Skeletal muscle satellite cell (primary cell): ENCODE data around the gene NPTXR.

Experiments
- H3K27me3 ChIP-seq: 2 replicates; pipeline ENCODE4 v1.7.0; 2013; ENCODE audit warnings: low read length; ENCODE audit not compliant: control insufficient read depth, insufficient read depth
- H3K36me3 ChIP-seq: 2 replicates; pipeline ENCODE4 v1.7.0; 2013; ENCODE audit warnings: mild to moderate bottlenecking, control low read depth, low read length; ENCODE audit not compliant: insufficient read depth
- H3K4me1 ChIP-seq: 2 replicates; pipeline ENCODE4 v1.7.0; 2013; ENCODE audit warnings: low read length; ENCODE audit not compliant: control insufficient read depth, insufficient read depth
- H3K4me2 ChIP-seq: 2 replicates; pipeline ENCODE4 v1.7.0; 2013; ENCODE audit warnings: mild to moderate bottlenecking, low read length
- H3K4me3 ChIP-seq: 2 replicates; pipeline ENCODE4 v1.7.0; 2013; ENCODE audit warnings: low read length
- H3K9ac ChIP-seq: 2 replicates; pipeline ENCODE4 v1.7.0; 2013; ENCODE audit warnings: mild to moderate bottlenecking, low read depth, low read length, moderate library complexity
- H3K9me3 ChIP-seq: replicated peaks from 2 replicates; pipeline ENCODE4 v1.7.0; 2013; ENCODE audit warnings: mild to moderate bottlenecking, control low read depth, low read length

The NPTXR gene

DNA sequence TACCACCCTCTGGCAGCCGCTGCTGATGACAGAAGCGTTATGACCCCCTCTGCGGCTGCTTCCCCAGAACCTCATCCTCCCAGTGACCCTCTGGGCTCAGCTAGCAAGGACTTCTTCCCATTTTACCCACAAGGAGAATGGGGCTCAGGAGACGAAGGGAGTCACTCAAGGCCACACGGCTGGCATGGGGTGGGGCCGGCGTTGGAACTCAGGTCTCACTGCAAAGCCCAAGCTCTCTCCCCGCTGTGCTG, 71.3 kb downstream of the NPTXR start:
- H3K36me3 ChIP-seq, result no peaks in the 10 kb centered on the region
- H3K4me3 ChIP-seq, result no peak overlapping the region
- H3K4me1 ChIP-seq, result no peaks in the 10 kb centered on the region
- no peaks in the 10 kb centered on the region for H3K9me3 ChIP-seq
- no peak overlapping the region for H3K4me2 ChIP-seq
- no peak overlapping the region for H3K9ac ChIP-seq
- peaks cover 11% of the 10 kb centered on the region for H3K27me3 ChIP-seq

DNA sequence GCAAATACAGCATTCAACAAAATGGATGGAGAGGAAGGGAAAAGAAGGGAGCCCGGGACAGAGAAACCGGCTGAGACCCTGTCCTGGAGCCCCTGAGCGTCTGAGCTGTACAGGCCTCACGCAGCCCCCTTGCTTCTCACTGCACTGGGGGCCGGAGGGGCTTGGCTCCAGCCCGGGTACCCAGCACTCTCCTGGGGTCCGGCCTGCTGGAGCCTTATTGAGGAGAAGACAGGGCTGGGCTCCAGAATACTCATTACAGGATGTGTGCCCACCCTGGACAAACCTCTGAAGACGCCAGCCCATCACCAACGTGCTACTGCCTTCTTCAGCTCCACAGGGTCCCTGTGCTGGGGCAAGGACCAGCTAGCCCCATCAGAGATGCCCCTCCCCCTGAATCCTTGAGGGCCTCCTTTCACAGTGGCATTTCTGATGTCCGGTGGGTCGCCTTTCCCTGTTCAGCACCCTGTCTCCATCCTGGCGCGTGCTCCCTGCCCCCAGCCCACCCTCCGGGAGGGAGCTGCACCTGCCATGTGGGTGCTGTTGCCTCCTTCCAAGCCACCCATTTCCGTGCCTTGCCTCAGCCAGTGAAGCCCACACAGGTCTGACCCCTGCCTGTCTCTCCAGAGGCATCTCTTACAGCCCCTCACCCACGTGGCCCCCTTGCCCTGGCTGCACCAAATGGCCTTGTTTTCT, 73.4 kb downstream of the NPTXR start:
- Histone ChIP-seq H3K4me1 (peaks cover 7% of the 10 kb centered on the region), H3K4me2 (no peak overlapping the region), H3K36me3 (no peaks in the 10 kb centered on the region), H3K9me3 (no peaks in the 10 kb centered on the region), H3K27me3 (peaks cover 6% of the 10 kb centered on the region), H3K9ac (no peak overlapping the region), H3K4me3 (no peak overlapping the region)
